ENCODE results near the gene ASB7. TPM values are rescaled to one million over a fixed set of nuclear protein-coding genes. Genes with fewer than 3 reads are reported as not detected.

Gene ASB7
- 12.2 and 16.3 TPM in 2 replicates for total RNA-seq

DNA sequence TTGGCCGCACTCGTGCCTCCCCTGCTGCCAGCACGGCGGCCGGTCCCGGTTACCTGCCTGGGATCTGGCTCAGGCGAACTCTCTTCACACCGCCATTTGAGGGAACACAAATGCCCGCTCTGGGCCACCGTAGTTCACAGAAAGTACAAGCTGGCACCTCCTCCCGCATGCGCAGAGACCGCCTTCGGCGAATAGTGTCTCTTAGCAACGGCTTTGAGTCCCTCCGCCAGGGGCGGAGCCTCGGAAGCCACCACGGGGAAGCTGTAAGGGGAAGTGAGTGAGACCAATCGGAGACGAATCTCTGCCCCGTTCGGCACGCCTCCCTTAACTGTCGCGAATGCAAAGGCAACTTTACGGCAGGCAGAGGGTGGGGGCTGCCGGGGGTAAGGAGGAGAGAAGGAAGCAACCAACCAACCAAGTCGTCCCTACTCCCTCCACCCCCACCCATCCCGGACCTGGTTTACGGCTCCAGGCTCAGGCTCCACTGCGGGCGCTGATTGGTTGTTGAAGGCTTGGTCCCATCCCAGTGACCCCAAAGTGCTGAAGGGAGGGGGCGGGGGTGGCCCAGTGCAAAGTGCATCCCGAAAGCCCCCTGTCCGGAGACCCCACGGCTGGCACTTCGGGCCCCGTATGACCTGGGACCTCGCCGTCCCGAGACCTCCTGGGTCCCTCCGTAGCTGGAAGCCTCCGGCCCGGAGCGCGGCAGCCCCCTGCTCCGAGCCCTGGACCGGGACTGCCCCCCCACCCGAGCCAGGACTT lies at the start of gene ASB7, which contains the start of gene LINS1:
TSS of gene ASB7 (plus strand) at position 526 of the 759 bp plus-strand sequence. CDS start 9,628 bp downstream, outside the sequence.
TSS of gene LINS1 (minus strand) at position 121 of the 759 bp plus-strand sequence. CDS start 21,342 bp downstream, outside the sequence.

Other genes starting within 250 kb of the ASB7 start
- not detected in 2 replicates for gene CERS3, start 73.6 kb upstream of the ASB7 start, total RNA-seq
- 6.8 and 9.9 TPM in 2 replicates for gene LINS1, start 405 bp upstream of the ASB7 start, total RNA-seq

Data from endothelial cell of coronary artery (primary cell).